H1 (cell line): ENCODE measurements around the gene UBQLN3. TPM values are rescaled to one million over a fixed set of nuclear protein-coding genes. Genes with fewer than 3 reads are reported as not detected.

ENCODE experiments used
- CTCF ChIA-PET: fragments of 300-600 bp; sonication (Branson Sonifier 250); formaldehyde crosslinking; loops from one replicate; lab custom pipeline; 2021; ENCODE audit not compliant: partially characterized antibody; lab: Charles Lee
- POLR2A ChIA-PET: fragments of 300-600 bp; sonication (Branson Sonifier 250); formaldehyde crosslinking; loops from one replicate; lab custom pipeline; 2021; ENCODE audit warnings: inconsistent platforms; ENCODE audit not compliant: partially characterized antibody; lab: Charles Lee
- DNase-seq, 2 experiments: peaks; one replicate each; pipeline versions ENCODE4 v3.0.0 to v3.0.0-alpha.2; 2010 to 2022; ENCODE audit warnings: low spot score in 2 of 2, low read depth in 1 of 2, mixed read lengths in 1 of 2
- FAIRE-seq: peaks from 2 replicates; lab custom pipeline; 2011; peaks lifted over from hg19 to GRCh38; lab: Jason Lieb, UNC
- H2AFZ ChIP-seq: 2 replicates; pipeline ENCODE4 v1.8.1; 2012; ENCODE audit warnings: low read length, inconsistent platforms
- H2AK5ac ChIP-seq: 2 replicates; pipeline ENCODE4 v1.6.1; 2013; ENCODE audit warnings: low read depth, low read length
- H2BK120ac ChIP-seq: replicated peaks from 2 replicates; pipeline ENCODE3; 2013; ENCODE audit warnings: low read depth, low read length, inconsistent platforms
- H2BK12ac ChIP-seq: 2 replicates; pipeline ENCODE4 v1.6.1; 2013; ENCODE audit warnings: low read depth, low read length
- H2BK15ac ChIP-seq: 2 replicates; pipeline ENCODE4 v1.6.1; 2013; ENCODE audit warnings: low read length
- H2BK20ac ChIP-seq: 2 replicates; pipeline ENCODE4 v1.6.1; 2013; ENCODE audit warnings: low read length
- H2BK5ac ChIP-seq: 2 replicates; pipeline ENCODE4 v1.6.1; 2013; ENCODE audit warnings: low read depth, low read length
- H3K14ac ChIP-seq: 2 replicates; pipeline ENCODE4 v1.6.1; 2013; ENCODE audit warnings: inconsistent platforms; ENCODE audit not compliant: insufficient read length
- H3K18ac ChIP-seq: 2 replicates; pipeline ENCODE4 v1.6.1; 2013; ENCODE audit warnings: low read length; ENCODE audit errors: extremely low read depth
- H3K23ac ChIP-seq: 2 replicates; pipeline ENCODE4 v1.6.1; 2013; ENCODE audit warnings: inconsistent platforms; ENCODE audit not compliant: insufficient read length
- H3K23me2 ChIP-seq: 2 replicates; pipeline ENCODE4 v1.6.1; 2013; ENCODE audit warnings: low read depth, low read length
- H3K27ac ChIP-seq: 2 replicates; pipeline ENCODE4 v1.6.1; 2011; ENCODE audit warnings: low read depth, low read length, inconsistent platforms
- H3K27me3 ChIP-seq, 4 experiments: replicated peaks in 1 of 4; 1 replicate in 1 of 4; 2 replicates in 3 of 4; pipeline versions ENCODE4 v1.6.1 to v1.8.1; 2011 to 2013; ENCODE audit warnings: low read length in 3 of 4, mild to moderate bottlenecking in 3 of 4, inconsistent platforms in 2 of 4, mixed read lengths in 2 of 4, moderate library complexity in 1 of 4; ENCODE audit not compliant: control insufficient read depth in 3 of 4, insufficient read depth in 3 of 4; ENCODE audit errors: extremely low read depth in 1 of 4
- H3K36me3 ChIP-seq, 4 experiments: 2 replicates each; pipeline versions ENCODE4 v1.6.1 to v1.8.1; 2011 to 2013; ENCODE audit warnings: mild to moderate bottlenecking in 4 of 4, low read length in 3 of 4, moderate library complexity in 2 of 4, control low read depth in 1 of 4, inconsistent platforms in 1 of 4; ENCODE audit not compliant: insufficient read depth in 4 of 4, control insufficient read depth in 2 of 4
- H3K4ac ChIP-seq: replicated peaks from 2 replicates; pipeline ENCODE3; 2013; ENCODE audit warnings: low read length, low read depth, mixed read lengths, inconsistent platforms; ENCODE audit not compliant: insufficient read length
- H3K4me1 ChIP-seq, 4 experiments: replicated peaks in 1 of 4; 1 replicate in 1 of 4; 2 replicates in 3 of 4; pipeline versions ENCODE4 v1.6.1 to v1.8.1; 2011 to 2013; ENCODE audit warnings: low read length in 3 of 4, inconsistent platforms in 2 of 4, mixed read lengths in 1 of 4; ENCODE audit not compliant: insufficient read depth in 4 of 4, control insufficient read depth in 3 of 4
- H3K4me2 ChIP-seq, 2 experiments: 2 replicates each; pipeline versions ENCODE4 v1.6.1 to v1.8.1; 2011 to 2013; ENCODE audit warnings: low read depth in 2 of 2, low read length in 2 of 2, control low read depth in 1 of 2, inconsistent platforms in 1 of 2, mild to moderate bottlenecking in 1 of 2; ENCODE audit not compliant: insufficient read depth in 1 of 2
- H3K4me3 ChIP-seq, 4 experiments: fragments of 200-600, 300-600 bp in 1 of 4; sonication (generic), shearing (Covaris generic), sonication (Bioruptor Twin) in 1 of 4; 2 replicates each; pipeline versions ENCODE4 v1.5.1 to v1.8.1; 2011 to 2016; ENCODE audit warnings: low read length in 4 of 4, low read depth in 3 of 4, control low read depth in 2 of 4, inconsistent platforms in 2 of 4, mild to moderate bottlenecking in 2 of 4, mixed read lengths in 1 of 4, moderate library complexity in 1 of 4; ENCODE audit not compliant: insufficient read depth in 2 of 4; ENCODE audit errors: extremely low read depth in 1 of 4
- H3K56ac ChIP-seq: replicated peaks from 2 replicates; pipeline ENCODE3; 2013; ENCODE audit warnings: low read depth, mild to moderate bottlenecking, mixed read lengths, low read length, inconsistent platforms; ENCODE audit not compliant: insufficient read length
- H3K79me1 ChIP-seq: 2 replicates; pipeline ENCODE4 v1.6.1; 2013; ENCODE audit warnings: low read depth, low read length, control low read depth
- H3K79me2 ChIP-seq, 2 experiments: 2 replicates each; pipeline versions ENCODE4 v1.6.1 to v1.8.1; 2012 to 2013; ENCODE audit warnings: low read length in 2 of 2, mild to moderate bottlenecking in 2 of 2, inconsistent platforms in 1 of 2; ENCODE audit not compliant: insufficient read depth in 2 of 2, control insufficient read depth in 1 of 2
- H3K9ac ChIP-seq, 4 experiments: replicated peaks in 1 of 4; 1 replicate in 1 of 4; 2 replicates in 3 of 4; pipeline versions ENCODE4 v1.6.1 to v1.8.1; 2011 to 2013; ENCODE audit warnings: low read depth in 3 of 4, low read length in 3 of 4, control low read depth in 2 of 4, mild to moderate bottlenecking in 2 of 4, moderate library complexity in 2 of 4, inconsistent platforms in 1 of 4; ENCODE audit errors: extremely low read depth in 1 of 4
- H3K9me3 ChIP-seq, 2 experiments: 2 replicates each; pipeline versions ENCODE4 v1.6.1 to v1.8.1; 2012 to 2013; ENCODE audit warnings: mild to moderate bottlenecking in 2 of 2, moderate library complexity in 2 of 2, control low read depth in 1 of 2, inconsistent platforms in 1 of 2, low read depth in 1 of 2, low read length in 1 of 2, mixed read lengths in 1 of 2; ENCODE audit not compliant: insufficient read depth in 2 of 2
- H4K20me1 ChIP-seq, 2 experiments: replicated peaks in 1 of 2; 2 replicates each; pipeline versions ENCODE3 to v1.8.1; 2011 to 2013; ENCODE audit warnings: inconsistent platforms in 2 of 2, low read length in 2 of 2, mild to moderate bottlenecking in 1 of 2; ENCODE audit not compliant: insufficient read depth in 2 of 2, control insufficient read depth in 1 of 2
- H4K5ac ChIP-seq: 2 replicates; pipeline ENCODE4 v1.6.1; 2013; ENCODE audit warnings: low read length, low read depth, mixed read lengths, inconsistent platforms; ENCODE audit not compliant: insufficient read length
- H4K8ac ChIP-seq: 2 replicates; pipeline ENCODE4 v1.8.0; 2013; ENCODE audit warnings: mild to moderate bottlenecking, moderate library complexity, low read length, inconsistent platforms; ENCODE audit not compliant: insufficient read depth; ENCODE audit errors: extremely low read depth
- H4K91ac ChIP-seq: replicated peaks from 2 replicates; pipeline ENCODE3; 2013; ENCODE audit warnings: low read length, mixed read lengths, inconsistent platforms; ENCODE audit not compliant: insufficient read length
- CTBP2 ChIP-seq: IDR thresholded peaks from 2 replicates; pipeline ENCODE4 v1.7.0; 2011; ENCODE audit warnings: borderline replicate concordance, mild to moderate bottlenecking, moderate library complexity, mixed read lengths, low read length; ENCODE audit not compliant: insufficient read depth, insufficient read length
- SP4 ChIP-seq: IDR thresholded peaks from 2 replicates; pipeline ENCODE4 v1.6.1; 2012; ENCODE audit warnings: low read length, inconsistent platforms
- WGBS, 2 experiments: shearing (Covaris generic) in 1 of 2; methylation state at CpG; one replicate each; pipeline versions ENCODE4 v1.1.6 to v1.1.7; 2013 to 2015; ENCODE audit warnings: low lambda C conversion rate in 2 of 2, mixed read lengths in 2 of 2, inconsistent platforms in 1 of 2, low coverage in 1 of 2, missing lambda C conversion rate in 1 of 2; ENCODE audit not compliant: insufficient replicate concordance in 2 of 2, insufficient coverage in 1 of 2, insufficient read length in 1 of 2; ENCODE audit errors: extremely low coverage in 1 of 2, missing lambda C conversion rate in 1 of 2; 5-methylcytosine and 5-hydroxymethylcytosine counted together
- polyA plus RNA-seq, 7 experiments: library from polyadenylated mRNA; depleted of rRNA in 3 of 7; stranded (reverse) in 5 of 7; unstranded in 2 of 7; fragments of >200 nt in 5 of 7; fragments of 200-250 nt in 2 of 7; gene quantifications; 1 replicate in 5 of 7; 2 replicates in 1 of 7; 4 replicates in 1 of 7; pipeline versions ENCODE4 v1.2.1 to v1.2.3, GENCODE V29; 2011 to 2013; ENCODE audit warnings: missing spikeins in 2 of 7, mixed read lengths in 2 of 7
- total RNA-seq: library from RNA; stranded (reverse); fragmentation: NEBNext Ultra II Directional; extraction: Animal tissue kit (Norgen Biotek cat#: 25700); gene quantifications from 2 replicates; pipeline ENCODE4 v1.2.1, GENCODE V29; 2021

Gene UBQLN3
- total and polyA plus RNA-seq, 2 of the 8 experiments (the other 6 are each of a cell fraction or from before 2014, with no cell fraction given): not detected

- Histone ChIP-seq H2AK5ac (no peak overlapping the region), H3K79me1 (no peaks in the 10 kb centered on the region), H3K4me3 (no peak overlapping the region)
- TF ChIP-seq SP4 (no peak), CTBP2 (no peak)
- TF ChIP-seq, all 59 proteins: peak for 0
- no peak overlapping the region for H3K27ac ChIP-seq
- H3K9ac ChIP-seq: no peak overlapping the region
- no peak overlapping the region for H2BK20ac ChIP-seq
- H4K20me1 ChIP-seq: no peaks in the 10 kb centered on the region
- no peaks in the 10 kb centered on the region for H3K79me2 ChIP-seq
- H3K9me3 ChIP-seq: no peaks in the 10 kb centered on the region
- H2AFZ ChIP-seq: no peak overlapping the region
- no peak overlapping the region for H4K91ac ChIP-seq
- ChIA-PET POLR2A (no interaction called here), CTCF (interaction anchor here (4.6 kb wide), 1 partner anchor 32 kb away, joined by 19 read pairs; no protein-coding TSS in a partner anchor)
- H3K56ac ChIP-seq: no peak overlapping the region
- FAIRE-seq (no peak), DNase-seq (no peak)
- peaks cover 0 to 2% (median 0%) of the 10 kb centered on the region in 4 experiments; a peak in 1 of 7 replicates for H3K4me1 ChIP-seq
- no peaks in the 10 kb centered on the region for H3K36me3 ChIP-seq
- WGBS, 2 experiments: 95% methylated on average over 8 of the region's 8 CpGs; no CpG with 5 or more reads in 1 of the 2 experiments
- no peaks in the 10 kb centered on the region for H3K23me2 ChIP-seq
- no peak overlapping the region for H2BK5ac ChIP-seq
- H2BK12ac ChIP-seq: no peak overlapping the region
- H2BK15ac ChIP-seq: no peak overlapping the region
- no peak overlapping the region for H3K23ac ChIP-seq
- no peak overlapping the region for H2BK120ac ChIP-seq
- no peak overlapping the region for H3K4me2 ChIP-seq
- H4K8ac ChIP-seq: no peak overlapping the region
- H3K18ac ChIP-seq: no peak overlapping the region
- H3K27me3 ChIP-seq: no peaks in the 10 kb centered on the region
- H4K5ac ChIP-seq: no peak overlapping the region
- no peak overlapping the region for H3K4ac ChIP-seq
- H3K14ac ChIP-seq: no peak overlapping the region
Measured at GRCh38 chr11:5508605-5509004, 1.2 kb downstream of the UBQLN3 start.
